SK-N-MC (cell line): ENCODE data around the gene ADAM8.

Experiments used
- EZH2 ChIP-seq: fragments of 200-600 bp; sonication (generic); IDR thresholded peaks from one replicate; pipeline ENCODE4 v1.6.1; 2017; ENCODE audit warnings: antibody characterized with exemption
- FOXP2 ChIP-seq: optimal IDR thresholded peaks from 2 replicates; pipeline ENCODE3; 2011; ENCODE audit warnings: mild to moderate bottlenecking, moderate library complexity; ENCODE audit not compliant: insufficient read depth; ENCODE audit errors: extremely low read length, control extremely low read depth
- POLR2AphosphoS5 ChIP-seq: IDR thresholded peaks from 2 replicates; pipeline ENCODE4 v1.6.1; 2012; ENCODE audit warnings: mild to moderate bottlenecking, low read depth, low read length, borderline replicate concordance

- no peak for TF ChIP-seq POLR2AphosphoS5
- TF ChIP-seq EZH2, result no peak
- no peak for TF ChIP-seq FOXP2
Observed at GRCh38 chr10:133252223-133252552, 24.5 kb downstream of the ADAM8 start.
